ENCODE results near the gene PDIA3. TPM values are rescaled to one million over a fixed set of nuclear protein-coding genes. Genes with fewer than 3 reads are reported as not detected.
"Not testable (repeated sequence)": the region's sequence is repeated elsewhere in the genome, so short reads cannot be mapped to it uniquely, and the experiment has no call there.

Gene PDIA3
- total RNA-seq, 4 donors from 2014 or later = 75.4 to 107 (median 94.2) TPM

GRCh38 chr15:43796566-43796965 is 50.3 kb downstream of the PDIA3 start:
- no peaks in the 10 kb centered on the region for H3K9me3 ChIP-seq
- peaks cover 0 to 64% (median 12%) of the 10 kb centered on the region in 3 donors for H3K36me3 ChIP-seq
- H3K27me3 ChIP-seq = no peaks in the 10 kb centered on the region
- H3K4me3 ChIP-seq = no peak overlapping the region
- DNase-seq (ENCODE audit: low spot score in 2 of 2) = no peak
- no peak overlapping the region for H3K27ac ChIP-seq
- peaks cover 0 to 80% (median 35%) of the 10 kb centered on the region in 4 donors for H3K4me1 ChIP-seq
- WGBS, 2 donors = 82 to 84% methylated on average over 3 of the region's 3 CpGs
- TF ChIP-seq EP300 (IDR thresholded peaks at IDR 0.05) (no peak), CTCF (IDR thresholded peaks at IDR 0.05) (no peak), POLR2A (IDR thresholded peaks at IDR 0.05) (no peak)

GRCh38 chr15:43799209-43799944 is 53.1 kb downstream of the PDIA3 start:
- H3K4me1 ChIP-seq = peaks cover 0 to 68% (median 23%) of the 10 kb centered on the region in 4 donors
- H3K36me3 ChIP-seq = peaks cover 4 to 81% (median 12%) of the 10 kb centered on the region in 3 donors
- no peaks in the 10 kb centered on the region for H3K27me3 ChIP-seq
- H3K9me3 ChIP-seq = no peaks in the 10 kb centered on the region
- no peak for DNase-seq (ENCODE audit: low spot score in 2 of 2)
- 86 to 87% methylated on average over 16 of the region's 16 CpGs for WGBS, 2 donors
- H3K4me3 ChIP-seq = no peak overlapping the region
- peak overlapping the region; percentile 83 to 98 (median 95) for H3K27ac ChIP-seq
- no peak for TF ChIP-seq POLR2A (IDR thresholded peaks at IDR 0.05)
- no peak for TF ChIP-seq EP300 (IDR thresholded peaks at IDR 0.05)
- TF ChIP-seq CTCF (IDR thresholded peaks at IDR 0.05) = no peak

- H3K4me3 ChIP-seq = peak within 1 kb of the TSS; percentile 65 to 85 (median 72)
- H3K36me3 ChIP-seq = peaks cover 4 to 81% (median 17%) of the 10 kb centered on the region in 3 donors
- no peak for TF ChIP-seq EP300 (IDR thresholded peaks at IDR 0.05)
- TF ChIP-seq CTCF (IDR thresholded peaks at IDR 0.05) = no peak
- TF ChIP-seq POLR2A (IDR thresholded peaks at IDR 0.05) = no peak
- 82 to 88% methylated on average over 6 to 8 of the region's 8 CpGs for WGBS, 2 donors
- no peaks in the 10 kb centered on the region for H3K9me3 ChIP-seq
- no peaks in the 10 kb centered on the region for H3K27me3 ChIP-seq
- peak within 1 kb of the TSS; percentile 83 to 98 (median 95) for H3K27ac ChIP-seq
- no peak for DNase-seq (ENCODE audit: low spot score in 2 of 2)
- H3K4me1 ChIP-seq = peaks cover 0 to 62% (median 18%) of the 10 kb centered on the region in 4 donors
Measured at GRCh38 chr15:43799945-43800285, 53.7 kb downstream of the PDIA3 start, which contains the start of gene SERINC4. TSS of gene SERINC4 (minus strand) at chr15:43800220. CDS start at chr15:43799986, 234 bp downstream.

- 6% methylated on average over 44 of the region's 44 CpGs for WGBS, 2 donors
- Histone ChIP-seq H3K4me1 (peaks cover 0 to 56% (median 13%) of the 10 kb centered on the region in 4 donors), H3K36me3 (peaks cover 4 to 81% (median 19%) of the 10 kb centered on the region in 3 donors), H3K4me3 (peak within 1 kb of the TSS; percentile 65 to 85 (median 72)), H3K27ac (peak within 1 kb of the TSS; percentile 83 to 98 (median 95)), H3K9me3 (no peaks in the 10 kb centered on the region), H3K27me3 (no peaks in the 10 kb centered on the region)
- DNase-seq (ENCODE audit: low spot score in 2 of 2) = peak; percentile 91 to 96
- TF ChIP-seq CTCF (IDR thresholded peaks at IDR 0.05) (no peak), EP300 (IDR thresholded peaks at IDR 0.05) (peak; percentile 93 to 96), POLR2A (IDR thresholded peaks at IDR 0.05) (peak; percentile 57 to 93)
Measured at GRCh38 chr15:43800286-43801141, 54.3 kb downstream of the PDIA3 start, which contains the start of gene HYPK. TSS of gene HYPK (plus strand) at chr15:43800599. CDS start at chr15:43800623, 24 bp downstream.

GRCh38 chr15:43802676-43803075 is 56.4 kb downstream of the PDIA3 start:
- Histone ChIP-seq H3K4me1 (peaks cover 0 to 35% (median 13%) of the 10 kb centered on the region in 4 donors), H3K36me3 (peaks cover 7 to 83% (median 24%) of the 10 kb centered on the region in 3 donors)
- WGBS, 2 donors = 93 to 97% methylated on average over 7 of the region's 7 CpGs
- not testable (repeated sequence) for DNase-seq (ENCODE audit: low spot score in 2 of 2); H3K9me3 ChIP-seq; H3K4me3 ChIP-seq; H3K27me3 ChIP-seq; H3K27ac ChIP-seq
